Posterior vena cava (tissue), 2 donors: ENCODE measurements around the gene HDAC6. TPM values are rescaled to one million over a fixed set of nuclear protein-coding genes. Genes with fewer than 3 reads are reported as not detected.
"Not testable (repeated sequence)": the region's sequence is repeated elsewhere in the genome, so short reads cannot be mapped to it uniquely, and the experiment has no call there.

ENCODE experiments used
- DNase-seq: peaks from one replicate; pipeline ENCODE4 v3.0.0-alpha.2; 2020; ENCODE audit warnings: low spot score
- intact Hi-C, 2 donors: fragments of 100-400 bp; cut with DNase I; formaldehyde crosslinking; loops; one replicate each; pipeline versions ENCODE4 v1.14.1 to v1.14.2; 2022 to 2023
- total RNA-seq, 2 donors: library from RNA; stranded (reverse); fragmentation: NEBNext Ultra II Directional; extraction: Animal tissue kit (Norgen Biotek cat#: 25700); gene quantifications; one replicate each; pipeline ENCODE4 v1.2.1, GENCODE V29; 2021
- donor health status: DM: yes; HTN: yes; CAD: no.
- donor health status: DM: yes; HTN: yes; CAD: no.

The HDAC6 gene
- total RNA-seq, 2 donors from 2014 or later, result 45.4 to 54.3 TPM

GRCh38 chrX:48854121-48854804, 52.4 kb downstream of the HDAC6 start:
- intact Hi-C loops, DNase-seq: not testable (repeated sequence)

- DNase-seq, result no peak
- intact Hi-C loops, result no loop called here
These were observed 53.0 kb downstream of the HDAC6 start for GRCh38 chrX:48854898-48855297.

- no peak for DNase-seq
- intact Hi-C loops, result no loop called here
These were observed 62.3 kb downstream of the HDAC6 start for GRCh38 chrX:48864210-48864609.

- intact Hi-C loops, DNase-seq: not testable (repeated sequence)
These were observed 70.2 kb downstream of the HDAC6 start for GRCh38 chrX:48872017-48872416.

Other genes starting within 250 kb of the HDAC6 start
- gene RBM3, start 227.6 kb upstream of the HDAC6 start, total RNA-seq, result 100 to 1,000 TPM; 246 to 280 TPM
- 10 to 100 TPM; 83.5 to 87.4 TPM for gene WDR13, start 204.6 kb upstream of the HDAC6 start, total RNA-seq
- gene WAS, start 118.3 kb upstream of the HDAC6 start, total RNA-seq, result 10 to 100 TPM in 1 of 2 donors, 1 to 10 TPM in 1; 7.3 to 12.2 TPM
- 1 to 10 TPM; 3.8 to 4.5 TPM for gene SUV39H1, start 105.3 kb upstream of the HDAC6 start, total RNA-seq
- gene GLOD5, start 40.3 kb upstream of the HDAC6 start, total RNA-seq, result not detected
- under 1 TPM in 1 of 2 donors, not detected in 1; 0.42 TPM for gene GATA1, start 15.5 kb upstream of the HDAC6 start, total RNA-seq
- not detected for gene ERAS, start 24.4 kb downstream of the HDAC6 start, total RNA-seq
- 1 to 10 TPM in 1 of 2 donors, under 1 TPM in 1; 0.52 to 2.4 TPM for gene PCSK1N, start 33.5 kb downstream of the HDAC6 start, total RNA-seq
- 10 to 100 TPM; 25.2 to 29.0 TPM for gene TIMM17B, start 95.7 kb downstream of the HDAC6 start, total RNA-seq
- gene PQBP1, start 95.9 kb downstream of the HDAC6 start, total RNA-seq, result 10 to 100 TPM; 43.2 to 48.9 TPM
- gene SLC35A2, start 109.6 kb downstream of the HDAC6 start, total RNA-seq, result 10 to 100 TPM; 11.5 to 14.7 TPM
- 1 to 10 TPM; 3.0 to 4.2 TPM for gene PIM2, start 117.0 kb downstream of the HDAC6 start, total RNA-seq
- gene OTUD5, start 155.5 kb downstream of the HDAC6 start, total RNA-seq, result 10 to 100 TPM; 36.0 to 36.9 TPM
- 1 to 10 TPM; 2.0 to 6.3 TPM for gene KCND1, start 169.8 kb downstream of the HDAC6 start, total RNA-seq
- gene GRIPAP1, start 200.2 kb downstream of the HDAC6 start, total RNA-seq, result 10 to 100 TPM; 27.6 to 31.6 TPM
- 10 to 100 TPM; 46.4 to 52.6 TPM for gene TFE3, start 241.3 kb downstream of the HDAC6 start, total RNA-seq